H1 (cell line): ENCODE data around the gene SOX15. TPM values are rescaled to one million over a fixed set of nuclear protein-coding genes. Genes with fewer than 3 reads are reported as not detected.

Experiments
- CHD1 ChIP-seq: IDR thresholded peaks from 2 replicates; pipeline ENCODE4 v1.6.1; 2012; ENCODE audit warnings: low read depth, low read length, improper control_type of control experiment
- EGR1 ChIP-seq: IDR thresholded peaks from 2 replicates; pipeline ENCODE4 v1.6.1; 2011; ENCODE audit warnings: low read depth, low read length, borderline replicate concordance
- EZH2 ChIP-seq: fragments of 200-600 bp; sonication (generic); IDR thresholded peaks from 2 replicates; pipeline ENCODE4 v1.7.1; 2012; ENCODE audit warnings: low read depth, mild to moderate bottlenecking, moderate library complexity, low read length, inconsistent platforms; ENCODE audit not compliant: severe bottlenecking
- GTF2F1 ChIP-seq: IDR thresholded peaks from 2 replicates; pipeline ENCODE4 v1.6.1; 2012; ENCODE audit warnings: low read depth, low read length, improper control_type of control experiment, borderline replicate concordance
- HDAC2 ChIP-seq, 2 experiments: fragments of 300-600 bp in 1 of 2; sonication (generic) in 1 of 2; IDR thresholded peaks; 2 replicates each; pipeline ENCODE4 v1.6.1; 2011 to 2012; ENCODE audit warnings: low read depth in 2 of 2, low read length in 2 of 2, mild to moderate bottlenecking in 2 of 2, moderate library complexity in 2 of 2, borderline replicate concordance in 1 of 2, inconsistent platforms in 1 of 2
- JUN ChIP-seq: IDR thresholded peaks from 2 replicates; pipeline ENCODE4 v1.6.1; 2011; ENCODE audit warnings: low read depth, mild to moderate bottlenecking, improper control_type of control experiment, low read length
- KDM1A ChIP-seq: fragments of 200-600, 300-600 bp; sonication (generic); IDR thresholded peaks from 2 replicates; pipeline ENCODE4 v1.7.1; 2016; ENCODE audit warnings: mild to moderate bottlenecking, low read length, borderline replicate concordance
- KDM5A ChIP-seq: fragments of 200-600 bp; IDR thresholded peaks from 2 replicates; pipeline ENCODE4 v1.7.1; 2012; ENCODE audit warnings: mild to moderate bottlenecking, low read length, inconsistent platforms, mixed read lengths
- NANOG ChIP-seq: IDR thresholded peaks from 2 replicates; pipeline ENCODE4 v1.6.1; 2011; ENCODE audit warnings: low read length, low read depth, mild to moderate bottlenecking, inconsistent platforms; ENCODE audit not compliant: insufficient read depth, poor library complexity, severe bottlenecking
- PHF8 ChIP-seq: fragments of 200-600 bp; sonication (generic); conservative IDR thresholded peaks from 2 replicates; pipeline ENCODE4 v1.7.1; 2012; ENCODE audit warnings: low read depth, mild to moderate bottlenecking, inconsistent platforms, low read length, moderate library complexity
- POU5F1 ChIP-seq: IDR thresholded peaks from 2 replicates; pipeline ENCODE4 v1.6.1; 2011; ENCODE audit warnings: low read depth, mild to moderate bottlenecking, low read length, moderate library complexity
- RAD21 ChIP-seq, 2 experiments: IDR thresholded peaks in 1 of 2; conservative IDR thresholded peaks in 1 of 2; 2 replicates each; pipeline ENCODE4 v1.6.1; 2011; ENCODE audit warnings: low read depth in 2 of 2, low read length in 2 of 2, improper control_type of control experiment in 1 of 2, inconsistent platforms in 1 of 2, mild to moderate bottlenecking in 1 of 2, moderate library complexity in 1 of 2
- RNF2 ChIP-seq: fragments of 200-900, 300-1000 bp; sonication (generic); IDR thresholded peaks from 2 replicates; pipeline ENCODE4 v1.7.1; 2016; ENCODE audit warnings: borderline replicate concordance, low read depth, mild to moderate bottlenecking, antibody characterized with exemption, low read length; ENCODE audit not compliant: poor library complexity, severe bottlenecking; ENCODE audit errors: missing control alignments
- RXRA ChIP-seq: IDR thresholded peaks from 2 replicates; pipeline ENCODE4 v1.6.1; 2011; ENCODE audit warnings: low read depth, mild to moderate bottlenecking, low read length, moderate library complexity; ENCODE audit not compliant: insufficient read depth
- SP2 ChIP-seq: IDR thresholded peaks from 2 replicates; pipeline ENCODE4 v1.6.1; 2012; ENCODE audit warnings: mild to moderate bottlenecking, low read length, inconsistent platforms
- SP4 ChIP-seq: IDR thresholded peaks from 2 replicates; pipeline ENCODE4 v1.6.1; 2012; ENCODE audit warnings: low read length, inconsistent platforms
- SUZ12 ChIP-seq: fragments of 200-600 bp; sonication (generic); IDR thresholded peaks from 2 replicates; pipeline ENCODE4 v1.6.1; 2012; ENCODE audit warnings: mild to moderate bottlenecking, inconsistent platforms, low read length, moderate library complexity, mixed read lengths
- TAF1 ChIP-seq: IDR thresholded peaks from 2 replicates; pipeline ENCODE4 v1.6.1; 2011; ENCODE audit warnings: mild to moderate bottlenecking, low read depth, low read length
- polyA plus RNA-seq, 7 experiments: library from polyadenylated mRNA; depleted of rRNA in 3 of 7; stranded (reverse) in 5 of 7; unstranded in 2 of 7; fragments of >200 nt in 5 of 7; fragments of 200-250 nt in 2 of 7; gene quantifications; 1 replicate in 5 of 7; 2 replicates in 1 of 7; 4 replicates in 1 of 7; pipeline versions ENCODE4 v1.2.1 to v1.2.3, GENCODE V29; 2011 to 2013; ENCODE audit warnings: missing spikeins in 2 of 7, mixed read lengths in 2 of 7
- total RNA-seq: library from RNA; stranded (reverse); fragmentation: NEBNext Ultra II Directional; extraction: Animal tissue kit (Norgen Biotek cat#: 25700); gene quantifications from 2 replicates; pipeline ENCODE4 v1.2.1, GENCODE V29; 2021
- TF ChIP-seq, protein P1 (sequence below): IDR thresholded peaks from 2 replicates; pipeline ENCODE4 v1.6.1; 2012; ENCODE audit warnings: inconsistent platforms
- TF ChIP-seq, protein P2 (sequence below), 3 experiments: IDR thresholded peaks; 1 replicate in 2 of 3; 2 replicates in 1 of 3; pipeline versions ENCODE4 v1.5.1 to v1.6.1; 2011; ENCODE audit warnings: low read length in 3 of 3, mild to moderate bottlenecking in 3 of 3, inconsistent platforms in 2 of 3, low read depth in 1 of 3, moderate library complexity in 1 of 3; ENCODE audit not compliant: insufficient read depth in 1 of 3; ENCODE audit errors: control extremely low read depth in 1 of 3

The SOX15 gene
- total and polyA plus RNA-seq, 2 of the 8 experiments (the other 6 are each of a cell fraction or from before 2014, with no cell fraction given), result 14.3 to 26.8 TPM

DNA sequence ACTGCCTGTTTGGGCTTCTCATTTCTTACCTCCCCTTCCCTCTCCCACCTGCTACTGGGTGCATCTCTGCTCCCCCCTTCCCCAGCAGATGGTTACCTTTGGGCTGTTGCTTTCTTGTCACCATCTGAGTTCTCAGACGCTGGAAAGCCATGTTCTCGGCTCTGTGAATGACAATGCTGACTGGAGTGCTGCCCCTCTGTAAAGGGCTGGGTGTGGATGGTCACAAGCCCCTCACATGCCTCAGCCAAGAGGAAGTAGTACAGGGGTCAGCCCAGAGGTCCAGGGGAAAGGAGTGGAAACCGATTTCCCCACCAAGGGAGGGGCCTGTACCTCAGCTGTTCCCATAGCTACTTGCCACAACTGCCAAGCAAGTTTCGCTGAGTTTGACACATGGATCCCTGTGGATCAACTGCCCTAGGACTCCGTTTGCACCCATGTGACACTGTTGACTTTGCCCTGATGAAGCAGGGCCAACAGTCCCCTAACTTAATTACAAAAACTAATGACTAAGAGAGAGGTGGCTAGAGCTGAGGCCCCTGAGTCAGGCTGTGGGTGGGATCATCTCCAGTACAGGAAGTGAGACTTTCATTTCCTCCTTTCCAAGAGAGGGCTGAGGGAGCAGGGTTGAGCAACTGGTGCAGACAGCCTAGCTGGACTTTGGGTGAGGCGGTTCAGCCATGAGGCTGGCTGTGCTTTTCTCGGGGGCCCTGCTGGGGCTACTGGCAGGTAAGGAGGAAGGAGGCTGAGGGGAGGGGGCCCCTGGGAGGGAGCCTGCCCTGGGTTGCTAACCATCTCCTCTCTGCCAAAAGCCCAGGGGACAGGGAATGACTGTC, 10.7 kb downstream of the SOX15 start, which contains the start of gene CD68 (continued):
- TF ChIP-seq POU5F1 (no peak), SP4 (peak; percentile 28; the same call in 1 of the 2 replicates), EZH2 (no peak), NANOG (no peak), CHD1 (no peak), RNF2 (no peak), JUN (no peak), EGR1 (0 out of 2 replicates have a peak, but pooled peaks have one; percentile 29), KDM5A (no peak), SP2 (no peak), GTF2F1 (no peak), KDM1A (no peak), RAD21 (IDR thresholded peaks at IDR 0.05 in 1 of 2, conservative IDR thresholded peaks at IDR 0.05 in 1 of 2; ENCODE audit: low read depth in 2 of 2, low read length in 2 of 2) (no peak), HDAC2 (IDR thresholded peaks at IDR 0.05; ENCODE audit: borderline replicate concordance in 1 of 2, low read depth in 2 of 2, low read length in 2 of 2) (no peak), SUZ12 (no peak), TAF1 (no peak), RXRA (no peak), PHF8 (no peak)
- TF ChIP-seq, protein P1, sequence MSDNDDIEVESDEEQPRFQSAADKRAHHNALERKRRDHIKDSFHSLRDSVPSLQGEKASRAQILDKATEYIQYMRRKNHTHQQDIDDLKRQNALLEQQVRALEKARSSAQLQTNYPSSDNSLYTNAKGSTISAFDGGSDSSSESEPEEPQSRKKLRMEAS, result peak; percentile 33; the same call in 1 of the 2 replicates
- TF ChIP-seq, protein P2, sequence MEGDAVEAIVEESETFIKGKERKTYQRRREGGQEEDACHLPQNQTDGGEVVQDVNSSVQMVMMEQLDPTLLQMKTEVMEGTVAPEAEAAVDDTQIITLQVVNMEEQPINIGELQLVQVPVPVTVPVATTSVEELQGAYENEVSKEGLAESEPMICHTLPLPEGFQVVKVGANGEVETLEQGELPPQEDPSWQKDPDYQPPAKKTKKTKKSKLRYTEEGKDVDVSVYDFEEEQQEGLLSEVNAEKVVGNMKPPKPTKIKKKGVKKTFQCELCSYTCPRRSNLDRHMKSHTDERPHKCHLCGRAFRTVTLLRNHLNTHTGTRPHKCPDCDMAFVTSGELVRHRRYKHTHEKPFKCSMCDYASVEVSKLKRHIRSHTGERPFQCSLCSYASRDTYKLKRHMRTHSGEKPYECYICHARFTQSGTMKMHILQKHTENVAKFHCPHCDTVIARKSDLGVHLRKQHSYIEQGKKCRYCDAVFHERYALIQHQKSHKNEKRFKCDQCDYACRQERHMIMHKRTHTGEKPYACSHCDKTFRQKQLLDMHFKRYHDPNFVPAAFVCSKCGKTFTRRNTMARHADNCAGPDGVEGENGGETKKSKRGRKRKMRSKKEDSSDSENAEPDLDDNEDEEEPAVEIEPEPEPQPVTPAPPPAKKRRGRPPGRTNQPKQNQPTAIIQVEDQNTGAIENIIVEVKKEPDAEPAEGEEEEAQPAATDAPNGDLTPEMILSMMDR (IDR thresholded peaks at IDR 0.05; ENCODE audit: control extremely low read depth in 1 of 3, insufficient read depth in 1 of 3, low read depth in 1 of 3, low read length in 3 of 3), result no peak
